Upper lobe of left lung (tissue), 4 donors: Measurements from ENCODE around the gene PER2.

Experiments
- CTCF ChIP-seq, 6 experiments: fragments of 450-650 bp in 4 of 6; fragments of 200-600 bp in 2 of 6; sonication (generic) in 2 of 6; IDR thresholded peaks; one replicate each; pipeline ENCODE4 v1.5.1; 2016 to 2019; ENCODE audit warnings: antibody characterized with exemption in 6 of 6
- POLR2A ChIP-seq, 4 donors: fragments of 450-650 bp; IDR thresholded peaks; one replicate each; pipeline ENCODE4 v1.5.1; 2016 to 2017; ENCODE audit warnings: antibody characterized with exemption in 4 of 4, mild to moderate bottlenecking in 2 of 4

- TF ChIP-seq CTCF (IDR thresholded peaks at IDR 0.05) (no peak), POLR2A (IDR thresholded peaks at IDR 0.05) (no peak)
Measured at GRCh38 chr2:238236571-238236970, 51.8 kb downstream of the PER2 start.
